Stimulated activated CD8-positive, alpha-beta memory T cell treated with anti-CD3 and anti-CD28 coated beads, Interleukin-4, amount 100 ng/mL, for 24 hours (primary cell): Measurements from ENCODE around the gene APBA2.
"Not testable (repeated sequence)": the region's sequence is repeated elsewhere in the genome, so short reads cannot be mapped to it uniquely, and the experiment has no call there.

Experiments used
- DNase-seq: peaks from one replicate; pipeline ENCODE4 v3.0.0-alpha.2; 2020; ENCODE audit warnings: low read depth

The APBA2 gene

GRCh38 chr15:29167122-29167521, 281.3 kb downstream of the APBA2 start:
- not testable (repeated sequence) for DNase-seq
